Fibroblast of the aortic adventitia (primary cell): ENCODE data around the gene LRCH2. TPM values are rescaled to one million over a fixed set of nuclear protein-coding genes. Genes with fewer than 3 reads are reported as not detected.
A peak's percentile ranks its signal among the peaks of the same experiment; 100 is the strongest.

ENCODE experiments used
- DNase-seq: peaks from one replicate; pipeline ENCODE4 v3.0.0-alpha.2; 2010; ENCODE audit warnings: low read depth
- H3K4me3 ChIP-seq: 2 replicates; pipeline ENCODE4 v1.5.1; 2011; ENCODE audit warnings: low read depth, mild to moderate bottlenecking, control low read depth, low read length, moderate library complexity
- total RNA-seq: library from RNA; depleted of rRNA; stranded (reverse); fragments of >200 nt; gene quantifications from 2 replicates; pipeline ENCODE4 v1.2.3, GENCODE V29; 2012; ENCODE audit warnings: low replicate concordance
- TF ChIP-seq, protein P1 (sequence below): IDR thresholded peaks from 2 replicates; pipeline ENCODE4 v1.5.1; 2011; ENCODE audit warnings: mild to moderate bottlenecking, low read length, control low read depth, inconsistent platforms; ENCODE audit not compliant: insufficient read depth

LRCH2 gene
- total RNA-seq, 1 donor: 11.1 TPM

DNA sequence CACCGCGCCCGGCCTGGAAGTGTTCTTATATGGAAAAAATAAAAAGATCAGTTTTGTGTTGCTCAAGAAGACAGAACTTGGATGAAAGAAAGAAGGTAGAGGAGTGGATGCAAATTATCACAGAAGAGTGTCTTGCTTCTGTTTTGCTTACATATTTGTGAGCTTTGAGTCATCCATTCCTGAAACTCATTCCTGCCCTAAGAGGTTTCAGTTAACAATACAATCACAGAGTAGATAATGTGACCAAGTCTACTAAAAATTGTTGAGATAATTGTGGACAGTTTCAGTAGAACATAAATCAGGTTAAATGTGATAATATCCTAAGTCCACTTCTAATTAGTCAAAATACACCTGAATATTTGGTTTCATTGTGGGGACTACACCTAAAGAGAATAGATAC lies 26.4 kb upstream of the LRCH2 start:
- no peak overlapping the region for H3K4me3 ChIP-seq
- DNase-seq: peak; percentile 16
- TF ChIP-seq, protein P1, sequence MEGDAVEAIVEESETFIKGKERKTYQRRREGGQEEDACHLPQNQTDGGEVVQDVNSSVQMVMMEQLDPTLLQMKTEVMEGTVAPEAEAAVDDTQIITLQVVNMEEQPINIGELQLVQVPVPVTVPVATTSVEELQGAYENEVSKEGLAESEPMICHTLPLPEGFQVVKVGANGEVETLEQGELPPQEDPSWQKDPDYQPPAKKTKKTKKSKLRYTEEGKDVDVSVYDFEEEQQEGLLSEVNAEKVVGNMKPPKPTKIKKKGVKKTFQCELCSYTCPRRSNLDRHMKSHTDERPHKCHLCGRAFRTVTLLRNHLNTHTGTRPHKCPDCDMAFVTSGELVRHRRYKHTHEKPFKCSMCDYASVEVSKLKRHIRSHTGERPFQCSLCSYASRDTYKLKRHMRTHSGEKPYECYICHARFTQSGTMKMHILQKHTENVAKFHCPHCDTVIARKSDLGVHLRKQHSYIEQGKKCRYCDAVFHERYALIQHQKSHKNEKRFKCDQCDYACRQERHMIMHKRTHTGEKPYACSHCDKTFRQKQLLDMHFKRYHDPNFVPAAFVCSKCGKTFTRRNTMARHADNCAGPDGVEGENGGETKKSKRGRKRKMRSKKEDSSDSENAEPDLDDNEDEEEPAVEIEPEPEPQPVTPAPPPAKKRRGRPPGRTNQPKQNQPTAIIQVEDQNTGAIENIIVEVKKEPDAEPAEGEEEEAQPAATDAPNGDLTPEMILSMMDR: no peak

DNA sequence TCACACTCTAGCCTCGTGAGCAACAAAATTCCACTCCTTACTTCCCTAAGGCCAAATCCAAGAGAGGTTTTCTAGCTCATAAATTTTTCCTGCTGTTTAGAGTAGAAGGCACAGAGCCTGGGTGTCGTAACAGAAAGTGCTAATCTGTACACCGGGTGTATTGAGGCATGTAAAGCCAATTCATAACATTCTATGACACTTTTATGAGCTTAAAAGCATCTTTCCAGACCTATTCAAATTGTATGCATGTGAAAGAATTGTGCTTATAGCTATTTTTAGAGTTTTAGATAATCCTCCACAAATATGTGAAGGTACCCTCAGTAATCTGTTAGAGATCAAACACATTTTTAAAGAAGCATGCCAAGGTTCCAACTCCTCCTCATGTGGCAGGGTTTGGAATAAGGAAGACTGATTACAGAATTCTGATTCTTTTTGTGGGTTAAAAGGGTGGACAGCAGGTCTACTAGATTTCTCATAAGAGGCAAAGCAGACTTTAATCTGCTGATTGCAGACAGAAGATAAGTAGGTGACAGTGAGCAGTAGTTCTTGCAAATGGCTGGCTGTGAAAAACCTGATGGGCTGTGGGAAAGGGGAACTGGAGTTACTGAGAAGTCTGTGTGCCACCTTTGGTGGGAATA lies 25.5 kb upstream of the LRCH2 start:
- DNase-seq: peak; percentile 10
- TF ChIP-seq, protein P1: no peak
- H3K4me3 ChIP-seq: no peak overlapping the region

DNA sequence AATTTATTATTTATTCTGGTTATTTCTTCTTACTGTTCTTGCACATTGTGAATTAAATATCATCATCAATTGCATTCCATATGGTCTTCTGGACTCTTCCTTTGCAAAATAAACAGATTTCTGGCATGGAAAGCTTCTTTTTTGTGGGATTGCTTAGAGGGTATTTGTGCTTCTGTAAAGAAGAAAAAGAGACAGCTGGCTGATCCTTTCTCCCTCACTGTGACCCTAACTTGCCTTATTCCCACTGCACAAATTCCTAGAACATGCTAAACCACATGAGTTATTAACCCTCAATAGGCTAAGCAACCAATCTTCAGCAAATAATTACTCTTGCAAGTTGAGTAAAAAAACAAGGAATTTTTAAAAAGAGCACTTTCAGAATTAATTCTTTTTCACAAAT lies 23.8 kb upstream of the LRCH2 start:
- no peak overlapping the region for H3K4me3 ChIP-seq
- DNase-seq: no peak
- TF ChIP-seq, protein P1: no peak

DNA sequence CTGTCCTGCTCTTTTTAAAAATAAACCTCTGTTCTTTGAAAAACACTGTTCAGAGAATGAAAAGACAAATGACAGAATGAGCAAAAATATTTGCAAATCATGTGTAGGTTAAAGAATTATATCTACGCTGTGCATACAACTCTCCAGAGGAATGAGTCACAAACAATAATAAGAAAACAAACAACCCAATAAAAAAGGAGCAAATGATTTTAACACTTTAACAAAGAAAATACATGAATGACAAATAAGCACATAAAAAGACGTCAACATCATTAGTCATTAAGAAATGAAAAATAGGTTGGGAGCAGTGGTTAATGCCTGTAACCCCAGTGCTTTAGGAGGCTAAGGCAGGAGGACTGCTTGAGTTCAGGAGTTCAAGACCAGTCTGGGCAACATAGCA lies 21.1 kb upstream of the LRCH2 start:
- TF ChIP-seq, protein P1: no peak
- H3K4me3 ChIP-seq: no peak overlapping the region
- no peak for DNase-seq

DNA sequence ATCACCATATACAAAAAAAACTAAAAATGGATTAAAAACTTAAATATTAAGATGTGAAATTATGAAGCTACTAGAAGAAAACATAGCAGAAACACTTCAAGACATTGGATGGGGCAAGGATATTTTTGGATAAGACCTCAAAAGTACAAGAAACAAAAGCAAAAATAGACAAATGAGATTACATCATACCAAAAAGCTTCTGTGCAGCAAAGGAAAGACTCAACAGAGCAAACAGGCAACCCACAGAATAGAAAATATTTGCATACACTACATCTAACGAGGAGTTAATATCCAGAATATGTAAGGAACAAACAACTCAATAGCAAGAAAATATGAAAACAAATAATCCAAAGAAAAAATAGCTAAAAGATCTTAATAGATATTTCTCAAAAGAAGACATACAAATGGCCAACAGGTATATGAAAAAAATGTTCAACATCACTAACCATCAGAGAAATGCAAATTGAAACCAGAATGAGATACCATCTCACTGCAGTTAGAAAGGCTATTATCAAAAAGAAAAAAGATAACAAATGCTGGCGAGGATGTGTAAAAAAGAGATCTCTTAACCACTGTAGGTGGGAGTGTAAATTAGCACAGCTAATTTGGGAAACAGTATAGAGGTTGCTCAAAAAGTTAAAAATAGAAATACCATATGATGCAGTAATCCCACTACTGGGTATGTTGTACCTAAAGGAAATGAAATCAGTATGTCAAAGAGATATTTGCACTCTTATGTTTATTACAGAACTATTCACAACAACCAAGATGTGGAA lies 17.8 kb upstream of the LRCH2 start:
- H3K4me3 ChIP-seq: no peak overlapping the region
- DNase-seq: no peak
- TF ChIP-seq, protein P1: no peak

DNA sequence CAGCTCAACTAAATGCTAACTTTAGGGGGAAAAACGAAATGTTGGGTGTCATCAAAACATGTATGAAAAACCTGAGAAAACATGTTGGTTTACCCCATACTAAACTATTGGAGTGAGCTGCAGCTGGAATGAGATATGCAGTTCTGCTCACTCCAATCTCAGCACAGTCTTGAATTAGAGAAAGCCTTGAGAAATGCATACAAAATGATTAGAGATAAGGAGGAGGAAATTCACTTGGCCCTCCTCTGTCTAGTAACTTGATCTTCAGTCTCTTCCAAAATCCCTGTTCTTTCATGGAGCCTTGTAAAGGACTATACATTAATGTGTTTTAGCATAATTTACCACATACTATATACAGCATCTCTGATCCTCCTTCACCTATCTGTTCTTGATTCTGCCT lies 3.2 kb upstream of the LRCH2 start:
- no peak for DNase-seq
- TF ChIP-seq, protein P1: no peak
- H3K4me3 ChIP-seq: no peak overlapping the region

DNA sequence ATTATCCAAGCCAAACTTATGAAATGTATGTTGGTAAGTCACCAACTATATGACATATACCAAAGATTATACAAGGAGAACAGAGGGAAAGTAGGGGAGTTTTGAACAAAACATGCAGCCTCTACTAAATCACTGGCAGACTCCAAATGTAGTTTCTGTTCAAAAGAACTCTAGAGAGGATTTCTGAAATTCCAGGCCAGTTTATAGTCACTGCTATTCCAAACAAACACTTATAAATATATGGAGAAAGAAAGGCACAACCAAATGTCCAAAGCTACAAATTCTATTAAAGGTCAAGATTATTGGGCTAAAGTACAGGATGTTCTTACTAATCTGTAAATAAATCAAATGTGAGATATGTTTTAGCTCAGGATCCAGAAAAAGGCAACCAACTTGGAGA lies 2.7 kb upstream of the LRCH2 start:
- no peak for DNase-seq
- H3K4me3 ChIP-seq: no peak overlapping the region
- TF ChIP-seq, protein P1: no peak
